ENCODE data around the gene LRP1B. TPM values are rescaled to one million over a fixed set of nuclear protein-coding genes. Genes with fewer than 3 reads are reported as not detected.

LRP1B gene
- polyA plus RNA-seq, 1 of the 3 experiments (the other 2 are of a cell fraction) = 0.28 TPM

GRCh38 chr2:141647353-141647752 lies 483.5 kb downstream of the LRP1B start:
- CTCF ChIA-PET = interaction anchor here (1.1 kb wide), 2 partner anchors 9 to 13 kb away, joined by 3 read pairs; no protein-coding TSS in a partner anchor

More at GRCh38 chr2:141647353-141647752, 483.5 kb downstream of the LRP1B start:
- Histone ChIP-seq H2AFZ (ENCODE audit: low read depth) (no peak overlapping the region), H4K20me1 (ENCODE audit: insufficient read depth) (no peaks in the 10 kb centered on the region), H3K36me3 (replicated peaks in 1 of 2; ENCODE audit: control insufficient read depth in 1 of 2, insufficient read depth in 2 of 2, low read length in 1 of 2) (no peaks in the 10 kb centered on the region), H3K79me2 (ENCODE audit: insufficient read depth) (no peaks in the 10 kb centered on the region), H3K9me2 (no peaks in the 10 kb centered on the region), H3K9ac (no peak overlapping the region), H3K9me3 (no peaks in the 10 kb centered on the region), H3K27ac (ENCODE audit: low read depth in 2 of 2, low read length in 1 of 2) (no peak overlapping the region), H3F3A (replicated peaks; ENCODE audit: insufficient read depth) (no peaks in the 10 kb centered on the region), H3K4me2 (no peak overlapping the region), H3K27me3 (ENCODE audit: insufficient read depth) (no peaks in the 10 kb centered on the region), H3K4me3 (ENCODE audit: low read depth in 2 of 2, low read length in 1 of 2) (no peak overlapping the region), H3K4me1 (ENCODE audit: control insufficient read depth in 1 of 2, insufficient read depth in 2 of 2, low read depth in 1 of 2, low read length in 1 of 2) (no peaks in the 10 kb centered on the region)
- POLR2A ChIA-PET = no interaction called here
- no peak for DNase-seq
- TF ChIP-seq JUND (IDR thresholded peaks at IDR 0.05) (no peak), TEAD4 (IDR thresholded peaks at IDR 0.05; ENCODE audit: borderline replicate concordance, insufficient read depth) (no peak), RXRA (IDR thresholded peaks at IDR 0.05; ENCODE audit: borderline replicate concordance, low read depth) (no peak), FOSL2 (IDR thresholded peaks at IDR 0.05; ENCODE audit: borderline replicate concordance, low read depth) (no peak), GABPA (IDR thresholded peaks at IDR 0.05; ENCODE audit: low read depth) (no peak), MXI1 (IDR thresholded peaks at IDR 0.05; ENCODE audit: low read depth, low read length) (no peak), RCOR1 (IDR thresholded peaks at IDR 0.05; ENCODE audit: low read length) (no peak), TAF1 (IDR thresholded peaks at IDR 0.05; ENCODE audit: borderline replicate concordance, low read depth, low read length) (no peak), CTCF (IDR thresholded peaks at IDR 0.05) (no peak), REST (IDR thresholded peaks at IDR 0.05; ENCODE audit: low read depth, low read length) (no peak), SMC3 (IDR thresholded peaks at IDR 0.05; ENCODE audit: low read depth, low read length) (no peak), SIN3A (IDR thresholded peaks at IDR 0.05; ENCODE audit: borderline replicate concordance, low read depth, low read length) (no peak)
- TF ChIP-seq, protein P1, sequence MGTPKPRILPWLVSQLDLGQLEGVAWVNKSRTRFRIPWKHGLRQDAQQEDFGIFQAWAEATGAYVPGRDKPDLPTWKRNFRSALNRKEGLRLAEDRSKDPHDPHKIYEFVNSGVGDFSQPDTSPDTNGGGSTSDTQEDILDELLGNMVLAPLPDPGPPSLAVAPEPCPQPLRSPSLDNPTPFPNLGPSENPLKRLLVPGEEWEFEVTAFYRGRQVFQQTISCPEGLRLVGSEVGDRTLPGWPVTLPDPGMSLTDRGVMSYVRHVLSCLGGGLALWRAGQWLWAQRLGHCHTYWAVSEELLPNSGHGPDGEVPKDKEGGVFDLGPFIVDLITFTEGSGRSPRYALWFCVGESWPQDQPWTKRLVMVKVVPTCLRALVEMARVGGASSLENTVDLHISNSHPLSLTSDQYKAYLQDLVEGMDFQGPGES (IDR thresholded peaks at IDR 0.05; ENCODE audit: low read depth, low read length) = no peak
- 72% methylated on average over 3 of the region's 3 CpGs for WGBS (ENCODE audit: low lambda C conversion rate)
